GM23248 (cell line): ENCODE results near the gene HIPK3. TPM values are rescaled to one million over a fixed set of nuclear protein-coding genes. Genes with fewer than 3 reads are reported as not detected.

Experiments
- DNase-seq: peaks from one replicate; pipeline ENCODE4 v3.0.0-alpha.2; 2015
- H2AFZ ChIP-seq: fragments of 200-600 bp; sonication (generic); 2 replicates; pipeline ENCODE4 v1.6.1; 2016; ENCODE audit warnings: antibody characterized with exemption
- H3F3A ChIP-seq: fragments of 200-600 bp; sonication (generic); 2 replicates; pipeline ENCODE4 v1.6.1; 2016; ENCODE audit warnings: mild to moderate bottlenecking, antibody characterized with exemption, mixed run types; ENCODE audit not compliant: insufficient read depth
- H3K27ac ChIP-seq: fragments of 200-600 bp; sonication (generic); 2 replicates; pipeline ENCODE4 v1.5.1; 2016; ENCODE audit warnings: mild to moderate bottlenecking
- H3K27me3 ChIP-seq: fragments of 200-600 bp; sonication (generic); replicated peaks from 2 replicates; pipeline ENCODE4 v1.6.1; 2016; ENCODE audit warnings: mild to moderate bottlenecking; ENCODE audit not compliant: insufficient read depth
- H3K36me3 ChIP-seq: fragments of 200-600 bp; sonication (generic); 2 replicates; pipeline ENCODE4 v1.6.1; 2016; ENCODE audit warnings: low read depth, mild to moderate bottlenecking
- H3K4me1 ChIP-seq: fragments of 200-600 bp; sonication (generic); 2 replicates; pipeline ENCODE4 v1.6.1; 2016; ENCODE audit warnings: mild to moderate bottlenecking; ENCODE audit not compliant: insufficient read depth
- H3K4me2 ChIP-seq: fragments of 200-600 bp; sonication (generic); one replicate; pipeline ENCODE4 v1.6.1; 2016; ENCODE audit warnings: mild to moderate bottlenecking; ENCODE audit not compliant: unreplicated experiment
- H3K4me3 ChIP-seq: fragments of 200-600 bp; sonication (generic); 2 replicates; pipeline ENCODE4 v1.5.1; 2016; ENCODE audit warnings: mild to moderate bottlenecking
- H3K79me2 ChIP-seq: fragments of 200-600 bp; sonication (generic); 2 replicates; pipeline ENCODE4 v1.6.1; 2016; ENCODE audit warnings: mild to moderate bottlenecking; ENCODE audit not compliant: insufficient read depth
- H3K9ac ChIP-seq: fragments of 200-600 bp; sonication (generic); 2 replicates; pipeline ENCODE4 v1.6.1; 2016; ENCODE audit warnings: mild to moderate bottlenecking
- H3K9me2 ChIP-seq: fragments of 200-600 bp; sonication (generic); 2 replicates; pipeline ENCODE4 v1.6.1; 2016; ENCODE audit warnings: mixed run types, mild to moderate bottlenecking, moderate library complexity; ENCODE audit not compliant: insufficient read depth
- H3K9me3 ChIP-seq: fragments of 200-600 bp; sonication (generic); one replicate; pipeline ENCODE4 v1.6.1; 2017; ENCODE audit warnings: low read depth
- H4K20me1 ChIP-seq: fragments of 200-600 bp; sonication (generic); 2 replicates; pipeline ENCODE4 v1.6.0; 2016; ENCODE audit not compliant: insufficient read depth
- EZH2 ChIP-seq: fragments of 200-600 bp; sonication (generic); IDR thresholded peaks from 2 replicates; pipeline ENCODE4 v1.6.1; 2018; ENCODE audit warnings: antibody characterized with exemption, mild to moderate bottlenecking; ENCODE audit not compliant: insufficient read depth, poor library complexity, severe bottlenecking
- EZH2phosphoT487 ChIP-seq: fragments of 200-600 bp; sonication (generic); IDR thresholded peaks from 2 replicates; pipeline ENCODE4 v1.6.1; 2018; ENCODE audit warnings: antibody characterized with exemption, moderate library complexity, mild to moderate bottlenecking, low read depth; ENCODE audit not compliant: insufficient read depth
- WGBS, 2 experiments: methylation state at CpG; one replicate each; pipeline ENCODE4 v1.1.6; 2015 to 2017; ENCODE audit warnings: low lambda C conversion rate in 2 of 2, low coverage in 1 of 2; ENCODE audit errors: missing lambda C conversion rate in 2 of 2; 5-methylcytosine and 5-hydroxymethylcytosine counted together
- in situ Hi-C: fragments of 300-500 bp; cut with MboI; formaldehyde crosslinking; loops from 2 replicates; pipeline ENCODE4 v1.15.0; 2020
- polyA plus RNA-seq: library from polyadenylated mRNA; unstranded; fragments of >200 nt; fragmentation: Nextera tagmentation; extraction: Ambion mirVana; gene quantifications from 2 replicates; pipeline ENCODE4 v1.2.1, GENCODE V29; 2016
- total RNA-seq: library from RNA; depleted of rRNA; stranded (reverse); fragments of >200 nt; shearing (Covaris generic); gene quantifications from 2 replicates; pipeline ENCODE4 v1.2.3, GENCODE V29; 2014

HIPK3 gene
- total and polyA plus RNA-seq, 2 experiments from 2014 or later = 17.8 to 82.9 TPM

DNA sequence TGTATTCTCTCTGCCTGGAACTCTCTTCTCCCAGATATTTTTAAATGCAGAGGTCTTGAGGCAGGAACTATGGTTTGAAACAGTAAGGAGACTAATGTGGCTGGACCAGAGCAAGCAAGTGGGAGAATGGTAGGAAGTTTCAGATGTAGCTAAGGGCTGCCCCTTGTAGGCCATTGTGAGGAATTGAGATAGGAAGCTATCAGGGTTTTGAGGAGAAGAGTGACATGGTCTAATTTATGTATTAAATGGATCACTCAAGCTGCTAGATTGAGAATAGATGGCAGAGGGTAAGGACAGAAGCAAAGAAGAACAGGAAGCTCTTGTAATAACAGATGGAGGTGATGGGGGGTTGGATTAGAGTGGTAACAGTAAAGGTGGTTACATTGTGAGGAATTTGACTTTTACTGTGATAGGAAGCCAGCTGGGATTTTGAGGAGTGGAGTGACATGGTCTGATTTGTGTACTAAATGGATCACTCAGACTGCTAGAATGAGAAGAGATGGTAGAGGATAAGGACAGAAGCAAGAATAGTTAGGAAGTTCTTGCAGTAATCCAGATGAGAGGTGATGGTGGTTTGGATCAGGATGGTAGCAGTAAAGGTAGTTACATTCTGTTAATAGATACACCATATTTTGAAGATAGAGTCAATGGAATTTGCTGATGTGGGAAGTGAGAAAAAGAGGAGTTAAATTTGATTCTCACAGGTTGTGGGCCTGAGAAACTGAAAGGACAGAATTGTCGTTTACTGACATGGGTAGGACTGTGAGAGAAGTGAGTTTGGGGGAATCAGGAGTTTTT is 63.0 kb downstream of the HIPK3 start:
- peaks cover 36% of the 10 kb centered on the region; the same call in 1 of the 2 replicates for H4K20me1 ChIP-seq
- H3K9ac ChIP-seq = no peak overlapping the region
- no peak overlapping the region for H3K4me2 ChIP-seq
- H3K4me3 ChIP-seq = no peak overlapping the region
- no peak for DNase-seq
- H3K27ac ChIP-seq = no peak overlapping the region
- 47 to 74% methylated on average over 1 of the region's 1 CpG for WGBS, 2 experiments
- H3K4me1 ChIP-seq = peaks cover 45% of the 10 kb centered on the region
- H3K27me3 ChIP-seq = no peaks in the 10 kb centered on the region
- peaks cover 100% of the 10 kb centered on the region for H3K79me2 ChIP-seq
- TF ChIP-seq EZH2phosphoT487 = no peak
- TF ChIP-seq EZH2 = no peak
- no peaks in the 10 kb centered on the region for H3K36me3 ChIP-seq
- in situ Hi-C loops = no loop called here
- no peak overlapping the region for H2AFZ ChIP-seq
- H3F3A ChIP-seq = peaks cover 24% of the 10 kb centered on the region; the same call in 1 of the 2 replicates
- no peaks in the 10 kb centered on the region for H3K9me2 ChIP-seq
- H3K9me3 ChIP-seq = no peaks in the 10 kb centered on the region

- TF ChIP-seq EZH2phosphoT487 (no peak), EZH2 (no peak)
- peaks cover 100% of the 10 kb centered on the region for H3K79me2 ChIP-seq
- H3K27ac ChIP-seq = no peak overlapping the region
- no peaks in the 10 kb centered on the region for H3K9me2 ChIP-seq
- no peak overlapping the region for H2AFZ ChIP-seq
- no peaks in the 10 kb centered on the region for H3K9me3 ChIP-seq
- H3K4me1 ChIP-seq = peaks cover 47% of the 10 kb centered on the region
- 85 to 88% methylated on average over 6 of the region's 6 CpGs for WGBS, 2 experiments
- in situ Hi-C loops = no loop called here
- no peak for DNase-seq
- H3K4me2 ChIP-seq = no peak overlapping the region
- H3K4me3 ChIP-seq = no peak overlapping the region
- H3K36me3 ChIP-seq = no peaks in the 10 kb centered on the region
- H3K9ac ChIP-seq = no peak overlapping the region
- peaks cover 39% of the 10 kb centered on the region; the same call in 1 of the 2 replicates for H4K20me1 ChIP-seq
- peaks cover 26% of the 10 kb centered on the region; the same call in 1 of the 2 replicates for H3F3A ChIP-seq
- no peaks in the 10 kb centered on the region for H3K27me3 ChIP-seq
Measured at GRCh38 chr11:33320814-33321330, 63.7 kb downstream of the HIPK3 start.

GRCh38 chr11:33321422-33321821 is 64.2 kb downstream of the HIPK3 start:
- H3K9me3 ChIP-seq = no peaks in the 10 kb centered on the region
- no peak overlapping the region for H3K4me3 ChIP-seq
- H3K79me2 ChIP-seq = peaks cover 100% of the 10 kb centered on the region
- H4K20me1 ChIP-seq = peaks cover 38% of the 10 kb centered on the region; the same call in 1 of the 2 replicates
- in situ Hi-C loops = no loop called here
- no peak overlapping the region for H3K9ac ChIP-seq
- DNase-seq = no peak
- H3K4me2 ChIP-seq = no peak overlapping the region
- H2AFZ ChIP-seq = no peak overlapping the region
- peaks cover 50% of the 10 kb centered on the region for H3K4me1 ChIP-seq
- peaks cover 25% of the 10 kb centered on the region; the same call in 1 of the 2 replicates for H3F3A ChIP-seq
- H3K27me3 ChIP-seq = no peaks in the 10 kb centered on the region
- H3K36me3 ChIP-seq = no peaks in the 10 kb centered on the region
- no peak overlapping the region for H3K27ac ChIP-seq
- H3K9me2 ChIP-seq = no peaks in the 10 kb centered on the region
- no peak for TF ChIP-seq EZH2phosphoT487
- TF ChIP-seq EZH2 = no peak

GRCh38 chr11:33323421-33323820 is 66.2 kb downstream of the HIPK3 start:
- H3K36me3 ChIP-seq = no peaks in the 10 kb centered on the region
- DNase-seq = no peak
- peaks cover 38% of the 10 kb centered on the region; the same call in 1 of the 2 replicates for H4K20me1 ChIP-seq
- H3K4me1 ChIP-seq = peaks cover 55% of the 10 kb centered on the region
- H3K4me3 ChIP-seq = no peak overlapping the region
- no peak overlapping the region for H2AFZ ChIP-seq
- H3F3A ChIP-seq = peaks cover 37% of the 10 kb centered on the region
- no peaks in the 10 kb centered on the region for H3K9me2 ChIP-seq
- no peak for TF ChIP-seq EZH2
- TF ChIP-seq EZH2phosphoT487 = no peak
- no peaks in the 10 kb centered on the region for H3K9me3 ChIP-seq
- 91 to 97% methylated on average over 4 of the region's 4 CpGs for WGBS, 2 experiments
- H3K27me3 ChIP-seq = no peaks in the 10 kb centered on the region
- in situ Hi-C loops = no loop called here
- H3K9ac ChIP-seq = no peak overlapping the region
- no peak overlapping the region for H3K27ac ChIP-seq
- no peak overlapping the region for H3K4me2 ChIP-seq
- H3K79me2 ChIP-seq = peaks cover 100% of the 10 kb centered on the region
